Epithelial cell of esophagus (primary cell): ENCODE results near the gene TMEM82.

Experiments
- DNase-seq: peaks from one replicate; pipeline ENCODE4 v3.0.0; 2010; ENCODE audit warnings: low read depth
- H3K4me3 ChIP-seq: 2 replicates; pipeline ENCODE4 v1.5.1; 2011; ENCODE audit warnings: mild to moderate bottlenecking, low read length, control low read depth
- CTCF ChIP-seq: IDR thresholded peaks from 2 replicates; pipeline ENCODE4 v1.5.1; 2011; ENCODE audit warnings: low read depth, mild to moderate bottlenecking, low read length, control low read depth, inconsistent platforms; ENCODE audit not compliant: insufficient read depth; ENCODE audit errors: missing control alignments

The TMEM82 gene

DNA sequence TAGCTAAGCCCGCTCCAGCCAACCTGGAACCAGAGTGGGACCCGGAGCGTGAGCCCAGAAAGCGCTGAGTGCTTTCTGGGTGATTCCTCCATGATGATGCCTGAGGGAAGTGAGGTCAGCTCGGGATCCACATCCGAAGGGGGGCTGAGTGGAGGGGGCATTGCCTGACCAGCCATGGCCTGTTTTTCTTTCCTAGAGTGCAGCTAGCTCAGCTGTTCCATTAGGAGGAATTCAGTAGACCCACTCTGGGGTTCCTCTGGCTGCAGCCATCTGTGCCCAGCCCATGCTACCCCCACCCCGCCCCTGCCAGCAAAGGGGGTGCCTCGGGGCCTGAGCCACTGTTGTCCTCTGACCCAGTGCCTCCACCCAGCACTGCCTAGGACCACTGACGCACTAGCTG lies 15.8 kb upstream of the TMEM82 start:
- no peak for DNase-seq
- TF ChIP-seq CTCF, result no peak

DNA sequence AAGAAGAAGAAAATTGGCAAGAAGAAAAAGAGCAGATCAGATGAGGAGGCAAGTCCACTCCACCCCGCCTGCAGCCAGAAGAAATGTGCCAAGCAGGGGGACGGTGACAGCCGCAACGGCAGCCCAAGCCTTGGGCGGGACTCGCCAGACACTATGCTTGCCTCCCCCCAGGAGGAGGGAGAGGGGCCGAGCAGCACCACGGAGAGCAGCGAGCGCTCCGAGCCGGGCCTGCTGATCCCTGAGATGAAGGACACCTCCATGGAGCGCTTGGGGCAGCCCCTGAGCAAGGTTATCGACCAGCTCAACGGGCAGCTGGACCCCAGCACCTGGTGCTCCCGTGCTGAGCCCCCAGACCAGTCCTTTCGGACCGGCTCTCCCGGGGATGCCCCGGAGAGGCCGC lies 15.3 kb upstream of the TMEM82 start:
- TF ChIP-seq CTCF, result no peak
- no peak for DNase-seq
- no peak overlapping the region for H3K4me3 ChIP-seq

More for the DNA sequence above, 15.8 kb upstream of the TMEM82 start:
- H3K4me3 ChIP-seq, result no peak overlapping the region

DNA sequence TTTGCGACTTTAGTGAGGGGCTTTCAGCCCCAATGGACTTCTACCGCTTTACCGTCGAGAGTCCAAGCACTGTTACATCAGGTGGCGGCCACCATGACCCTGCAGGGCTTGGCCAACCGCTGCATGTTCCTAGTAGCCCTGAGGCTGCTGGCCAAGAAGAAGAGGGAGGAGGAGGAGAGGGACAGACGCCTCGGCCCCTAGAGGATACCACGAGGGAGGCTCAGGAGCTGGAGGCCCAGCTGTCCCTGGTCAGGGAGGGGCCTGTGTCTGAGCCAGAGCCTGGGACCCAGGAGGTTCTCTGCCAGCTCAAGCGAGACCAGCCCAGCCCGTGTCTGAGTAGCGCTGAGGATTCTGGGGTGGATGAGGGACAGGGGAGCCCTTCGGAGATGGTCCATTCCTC lies 14.9 kb upstream of the TMEM82 start:
- DNase-seq, result no peak
- no peak for TF ChIP-seq CTCF
- no peak overlapping the region for H3K4me3 ChIP-seq

DNA sequence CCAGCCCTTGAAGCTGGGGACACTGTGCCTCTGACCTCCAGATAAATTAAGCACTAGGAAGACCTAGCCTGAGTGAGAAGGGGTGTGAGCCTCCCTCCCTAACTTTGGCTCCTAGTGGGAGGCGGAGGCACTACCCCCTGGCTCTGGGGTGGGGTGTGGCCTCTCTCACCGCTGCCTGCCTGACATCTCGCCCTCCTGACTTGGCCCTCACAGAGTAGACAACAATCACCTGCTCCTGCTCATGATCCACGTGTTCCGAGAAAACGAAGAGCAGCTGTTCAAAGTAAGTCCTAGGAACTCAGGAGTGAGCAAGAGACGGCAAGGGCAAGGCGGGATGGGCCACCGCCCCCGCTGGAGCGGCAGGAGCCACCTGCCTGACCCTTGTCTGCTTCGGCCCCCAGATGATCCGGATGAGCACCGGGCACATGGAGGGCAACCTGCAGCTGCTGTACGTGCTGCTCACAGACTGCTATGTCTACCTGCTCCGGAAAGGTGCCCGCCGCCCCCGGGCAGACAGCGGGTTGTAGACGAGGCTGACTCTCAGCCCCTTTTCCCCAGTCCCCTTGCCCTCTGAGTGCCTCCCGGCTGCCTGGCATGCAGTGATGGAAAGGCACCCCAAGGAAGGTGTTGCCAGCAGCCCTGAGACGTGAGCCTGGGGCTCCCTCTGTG lies 14.3 kb upstream of the TMEM82 start:
- DNase-seq, result no peak
- H3K4me3 ChIP-seq, result no peak overlapping the region
- TF ChIP-seq CTCF, result no peak

DNA sequence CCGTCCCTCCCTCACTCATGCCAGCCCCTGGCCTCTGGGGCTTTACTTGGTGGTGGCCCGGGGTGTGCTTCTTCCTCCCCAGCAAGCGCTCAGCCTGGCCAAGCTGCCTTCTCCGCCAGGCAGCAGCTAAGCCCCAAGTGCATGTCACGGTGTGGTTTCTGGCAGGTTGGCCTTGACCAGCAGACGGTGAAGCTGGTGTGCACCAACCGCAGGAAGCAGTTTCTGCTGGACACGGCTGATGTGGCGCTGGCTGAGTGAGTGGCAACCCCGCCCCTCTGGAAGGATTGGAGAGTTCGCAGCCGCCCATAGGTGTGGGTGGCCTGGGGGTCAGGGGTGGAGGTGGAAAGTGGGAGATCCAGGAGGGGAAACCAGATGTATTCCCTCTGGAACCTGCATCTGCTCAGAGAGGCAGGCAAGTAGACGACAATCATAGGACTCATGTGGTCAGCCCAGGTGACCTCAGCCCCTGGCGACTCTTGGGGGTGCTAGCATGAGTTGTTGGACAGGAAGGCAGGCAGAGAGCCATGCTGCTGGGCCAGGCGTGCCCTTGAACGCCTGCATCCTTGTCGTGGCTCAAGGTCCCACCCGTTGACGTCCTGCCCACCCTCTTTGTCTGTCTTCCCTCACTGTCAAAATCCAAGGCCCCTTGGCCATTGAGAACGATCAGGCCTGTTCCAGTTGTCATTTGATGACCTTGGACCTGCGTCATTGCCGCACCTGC lies 13.2 kb upstream of the TMEM82 start:
- H3K4me3 ChIP-seq, result no peak overlapping the region
- TF ChIP-seq CTCF, result no peak
- DNase-seq, result no peak

GRCh38 chr1:15730423-15730822 lies 11.9 kb upstream of the TMEM82 start:
- H3K4me3 ChIP-seq, result no peak overlapping the region
- TF ChIP-seq CTCF, result no peak
- no peak for DNase-seq

GRCh38 chr1:15730936-15731335 lies 11.4 kb upstream of the TMEM82 start:
- no peak for DNase-seq
- TF ChIP-seq CTCF, result no peak
- H3K4me3 ChIP-seq, result no peak overlapping the region
